Upper lobe of right lung (tissue), 1 donor: ENCODE results near the gene IQGAP2. TPM values are rescaled to one million over a fixed set of nuclear protein-coding genes. Genes with fewer than 3 reads are reported as not detected.

Experiments
- ATAC-seq: fragments of 200-7000 bp; cut with Tn5 transposase; one replicate; pipeline ENCODE4 v1.9.1; 2020; ENCODE audit warnings: mild to moderate bottlenecking, moderate library complexity
- DNase-seq: peaks from one replicate; pipeline ENCODE4 v3.0.0-alpha.2; 2020
- H3K27ac ChIP-seq: fragments of 200-600 bp; one replicate; pipeline ENCODE4 v1.8.0; 2022
- H3K27me3 ChIP-seq: fragments of 200-600 bp; one replicate; pipeline ENCODE4 v1.8.0; 2022; ENCODE audit warnings: mild to moderate bottlenecking
- H3K36me3 ChIP-seq: fragments of 200-600 bp; one replicate; pipeline ENCODE4 v1.8.0; 2022
- H3K4me1 ChIP-seq: fragments of 200-600 bp; one replicate; pipeline ENCODE4 v1.8.0; 2022
- H3K4me3 ChIP-seq: fragments of 200-600 bp; one replicate; pipeline ENCODE4 v1.8.0; 2022; ENCODE audit warnings: mild to moderate bottlenecking
- H3K9me3 ChIP-seq: fragments of 200-600 bp; one replicate; pipeline ENCODE4 v1.8.0; 2022
- intact Hi-C: fragments of 100-400 bp; cut with DNase I; formaldehyde crosslinking; loops from one replicate; pipeline ENCODE4 v1.11.0; 2022
- total RNA-seq: library from RNA; stranded (reverse); fragmentation: NEBNext Ultra II Directional; extraction: Animal tissue kit (Norgen Biotek cat#: 25700); gene quantifications from one replicate; pipeline ENCODE4 v1.2.1, GENCODE V29; 2021
- TF ChIP-seq, protein P1 (sequence below): fragments of 200-600 bp; IDR thresholded peaks from one replicate; pipeline ENCODE4 v1.8.0; 2022; ENCODE audit warnings: antibody characterized with exemption
- donor health status: DM: no; HTN: yes; CAD: no; lungs with severe emphysema.

IQGAP2 gene
- total RNA-seq, 1 donor from 2014 or later, result 31.0 TPM

DNA sequence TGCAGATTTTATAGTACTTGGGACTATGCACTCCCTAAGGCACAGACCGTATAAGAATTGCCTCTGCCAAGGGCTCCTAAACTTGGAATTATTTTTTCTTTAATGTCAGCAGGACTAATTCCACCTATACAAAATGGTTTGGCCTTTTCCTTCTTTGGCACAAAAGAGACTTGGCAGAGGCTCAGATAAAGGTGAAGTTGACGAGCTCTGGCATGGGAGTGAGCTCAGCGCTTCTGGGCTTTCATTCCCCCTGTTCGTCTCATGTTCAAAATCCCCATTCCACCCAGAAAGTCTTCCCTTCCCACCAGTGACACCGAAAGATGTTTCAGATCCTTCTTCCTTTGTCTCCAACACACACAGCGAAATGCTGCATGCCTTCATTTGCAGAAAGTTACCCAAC is 158.9 kb downstream of the IQGAP2 start:
- Histone ChIP-seq H3K36me3 (no peaks in the 10 kb centered on the region), H3K27ac (no peak overlapping the region), H3K9me3 (no peaks in the 10 kb centered on the region), H3K4me3 (no peak overlapping the region), H3K4me1 (no peaks in the 10 kb centered on the region), H3K27me3 (no peaks in the 10 kb centered on the region)
- TF ChIP-seq, protein P1, sequence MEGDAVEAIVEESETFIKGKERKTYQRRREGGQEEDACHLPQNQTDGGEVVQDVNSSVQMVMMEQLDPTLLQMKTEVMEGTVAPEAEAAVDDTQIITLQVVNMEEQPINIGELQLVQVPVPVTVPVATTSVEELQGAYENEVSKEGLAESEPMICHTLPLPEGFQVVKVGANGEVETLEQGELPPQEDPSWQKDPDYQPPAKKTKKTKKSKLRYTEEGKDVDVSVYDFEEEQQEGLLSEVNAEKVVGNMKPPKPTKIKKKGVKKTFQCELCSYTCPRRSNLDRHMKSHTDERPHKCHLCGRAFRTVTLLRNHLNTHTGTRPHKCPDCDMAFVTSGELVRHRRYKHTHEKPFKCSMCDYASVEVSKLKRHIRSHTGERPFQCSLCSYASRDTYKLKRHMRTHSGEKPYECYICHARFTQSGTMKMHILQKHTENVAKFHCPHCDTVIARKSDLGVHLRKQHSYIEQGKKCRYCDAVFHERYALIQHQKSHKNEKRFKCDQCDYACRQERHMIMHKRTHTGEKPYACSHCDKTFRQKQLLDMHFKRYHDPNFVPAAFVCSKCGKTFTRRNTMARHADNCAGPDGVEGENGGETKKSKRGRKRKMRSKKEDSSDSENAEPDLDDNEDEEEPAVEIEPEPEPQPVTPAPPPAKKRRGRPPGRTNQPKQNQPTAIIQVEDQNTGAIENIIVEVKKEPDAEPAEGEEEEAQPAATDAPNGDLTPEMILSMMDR, result no peak
- DNase-seq (no peak), ATAC-seq (no peak)
- intact Hi-C loops, result no loop called here

DNA sequence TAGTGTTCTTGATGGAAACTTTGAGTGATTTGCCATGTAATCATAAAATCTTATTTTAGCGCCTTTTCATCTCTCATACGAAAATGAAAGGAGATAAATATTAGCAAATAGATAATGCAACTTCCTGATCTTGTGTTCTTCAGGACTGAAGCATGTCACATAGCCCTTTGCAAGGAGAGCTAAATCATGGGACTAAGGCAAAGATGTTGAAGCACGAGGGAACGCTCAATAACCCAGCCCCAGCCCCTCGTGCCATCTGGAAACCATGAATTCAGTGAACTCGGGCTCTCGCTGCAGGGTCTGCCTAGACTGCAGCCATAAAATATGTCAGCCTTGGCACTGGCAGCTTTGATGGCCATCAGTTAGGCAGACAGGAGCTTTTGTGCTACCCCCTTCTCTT is 161.9 kb downstream of the IQGAP2 start:
- no peaks in the 10 kb centered on the region for H3K27me3 ChIP-seq
- no peaks in the 10 kb centered on the region for H3K36me3 ChIP-seq
- DNase-seq, result no peak
- intact Hi-C loops, result no loop called here
- no peaks in the 10 kb centered on the region for H3K9me3 ChIP-seq
- no peak overlapping the region for H3K27ac ChIP-seq
- no peak overlapping the region for H3K4me3 ChIP-seq
- TF ChIP-seq, protein P1, result no peak
- ATAC-seq, result peak; percentile 62
- no peaks in the 10 kb centered on the region for H3K4me1 ChIP-seq

DNA sequence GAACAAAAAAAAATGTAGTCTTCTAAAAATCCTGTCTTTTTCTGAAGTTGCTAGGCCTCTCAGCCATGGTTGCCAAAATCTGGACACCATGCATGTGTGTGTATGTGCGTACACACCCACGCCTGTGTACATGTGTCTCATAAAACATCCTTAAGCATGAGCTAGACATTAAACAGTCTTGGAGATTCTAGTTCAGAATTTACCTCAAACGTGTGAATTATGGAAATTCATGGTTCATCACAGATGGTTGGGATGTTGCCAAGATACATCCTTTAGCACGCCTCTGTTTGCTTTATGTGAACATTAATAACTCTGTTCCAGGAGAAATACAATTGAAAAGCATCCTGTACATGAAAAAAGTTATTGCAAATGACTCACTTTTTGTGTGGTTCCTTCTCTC is 167.1 kb downstream of the IQGAP2 start:
- Histone ChIP-seq H3K27ac (no peak overlapping the region), H3K4me1 (peaks cover 3% of the 10 kb centered on the region), H3K36me3 (no peaks in the 10 kb centered on the region), H3K9me3 (no peaks in the 10 kb centered on the region), H3K4me3 (no peak overlapping the region), H3K27me3 (no peaks in the 10 kb centered on the region)
- DNase-seq (no peak), ATAC-seq (no peak)
- intact Hi-C loops, result no loop called here
- TF ChIP-seq, protein P1, result no peak

DNA sequence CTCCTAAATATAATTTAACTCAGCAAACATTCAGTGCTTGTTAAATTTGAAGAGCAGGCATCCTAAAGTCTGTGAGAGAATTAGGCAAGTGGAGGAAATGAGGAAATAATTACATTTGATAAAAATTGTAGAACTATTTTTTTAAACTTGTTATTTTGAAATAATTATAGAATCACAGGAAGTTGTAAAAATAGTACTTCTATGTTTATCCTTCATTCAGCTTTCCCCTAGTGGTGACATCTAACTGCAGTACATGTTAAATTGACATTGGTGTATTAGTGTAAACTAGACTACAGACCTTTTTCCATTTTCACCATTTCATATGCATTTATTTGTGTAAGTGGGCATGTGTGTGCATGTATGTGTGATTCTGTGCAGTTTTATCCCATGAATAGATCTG is 168.5 kb downstream of the IQGAP2 start:
- no peak overlapping the region for H3K27ac ChIP-seq
- no peak for ATAC-seq

DNA sequence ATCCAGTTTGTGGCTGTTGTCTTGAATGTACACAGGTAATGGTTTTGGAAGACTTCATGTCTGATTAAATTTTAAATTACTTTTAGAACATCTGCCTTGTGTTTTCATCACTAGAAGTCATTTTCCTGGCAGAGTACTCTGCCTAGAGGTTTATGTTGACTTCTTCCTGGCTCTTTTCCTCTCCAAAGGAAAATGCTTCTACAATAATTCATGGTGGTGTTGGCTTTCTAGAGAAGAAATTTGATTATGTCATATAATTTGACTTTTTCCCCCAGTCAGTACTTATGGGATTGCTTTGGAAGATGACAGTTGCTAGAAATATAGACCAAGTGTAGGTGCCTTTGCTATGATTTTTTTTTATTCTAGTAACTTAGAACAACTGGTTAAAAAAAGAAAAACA is 173.4 kb downstream of the IQGAP2 start:
- TF ChIP-seq, protein P1, result no peak
- Histone ChIP-seq H3K4me1 (peaks cover under 1% of the 10 kb centered on the region), H3K4me3 (no peak overlapping the region), H3K9me3 (no peaks in the 10 kb centered on the region), H3K36me3 (no peaks in the 10 kb centered on the region), H3K27me3 (no peaks in the 10 kb centered on the region), H3K27ac (no peak overlapping the region)
- intact Hi-C loops, result no loop called here
- DNase-seq, result no peak
- no peak for ATAC-seq

More for the DNA sequence above, 168.5 kb downstream of the IQGAP2 start:
- intact Hi-C loops, result no loop called here
- Histone ChIP-seq H3K36me3 (no peaks in the 10 kb centered on the region), H3K4me1 (peaks cover 3% of the 10 kb centered on the region), H3K4me3 (no peak overlapping the region), H3K9me3 (no peaks in the 10 kb centered on the region), H3K27me3 (no peaks in the 10 kb centered on the region)
- TF ChIP-seq, protein P1, result no peak
- DNase-seq, result no peak

DNA sequence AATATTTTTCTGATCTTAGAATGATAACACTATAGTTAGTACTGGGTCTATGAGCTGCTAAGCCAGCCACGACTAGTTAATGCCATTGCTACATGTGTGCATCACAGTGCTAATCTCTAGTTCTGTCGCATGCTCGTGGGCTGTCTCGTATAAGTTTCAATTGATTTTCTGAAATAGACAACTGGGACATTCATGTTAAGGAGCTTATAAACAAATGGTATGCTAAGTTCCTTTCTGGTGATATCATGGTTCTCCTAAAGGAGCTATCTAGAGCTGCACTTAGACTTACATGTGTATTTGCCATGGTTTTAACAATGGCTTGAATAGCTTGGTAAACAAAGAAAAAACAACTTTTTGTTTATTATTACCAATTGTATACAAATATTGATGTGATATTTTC is 173.9 kb downstream of the IQGAP2 start:
- TF ChIP-seq, protein P1, result no peak

More for the DNA sequence above, 173.9 kb downstream of the IQGAP2 start:
- no peaks in the 10 kb centered on the region for H3K27me3 ChIP-seq
- no peaks in the 10 kb centered on the region for H3K4me1 ChIP-seq
- no peak overlapping the region for H3K4me3 ChIP-seq
- no peaks in the 10 kb centered on the region for H3K9me3 ChIP-seq
- no peak overlapping the region for H3K27ac ChIP-seq
- no peaks in the 10 kb centered on the region for H3K36me3 ChIP-seq
- intact Hi-C loops, result no loop called here
- no peak for DNase-seq
- ATAC-seq, result no peak
